Ishikawa (cell line): Measurements from ENCODE around the gene PTPRN2.

Source experiments
- CEBPB ChIP-seq: IDR thresholded peaks from 2 replicates; pipeline ENCODE4 v1.6.1; 2012
- CREB1 ChIP-seq: IDR thresholded peaks from 2 replicates; pipeline ENCODE4 v1.6.1; 2012; ENCODE audit warnings: low read depth
- EGR1 ChIP-seq: IDR thresholded peaks from 2 replicates; pipeline ENCODE4 v1.6.1; 2012
- EP300 ChIP-seq: IDR thresholded peaks from 2 replicates; pipeline ENCODE4 v1.6.1; 2012; ENCODE audit warnings: borderline replicate concordance
- FOXM1 ChIP-seq: IDR thresholded peaks from 2 replicates; pipeline ENCODE4 v1.6.1; 2012; ENCODE audit warnings: low read depth, borderline replicate concordance
- MAX ChIP-seq: IDR thresholded peaks from 2 replicates; pipeline ENCODE4 v1.6.1; 2012
- NFIC ChIP-seq: IDR thresholded peaks from 2 replicates; pipeline ENCODE4 v1.6.1; 2012
- RAD21 ChIP-seq: IDR thresholded peaks from 2 replicates; pipeline ENCODE4 v1.6.1; 2012; ENCODE audit warnings: low read depth
- REST ChIP-seq: IDR thresholded peaks from 2 replicates; pipeline ENCODE4 v1.6.1; 2012; ENCODE audit warnings: low read depth, mild to moderate bottlenecking
- TAF1 ChIP-seq: IDR thresholded peaks from 2 replicates; pipeline ENCODE4 v1.6.1; 2012; ENCODE audit warnings: low read depth, mild to moderate bottlenecking
- TCF12 ChIP-seq: IDR thresholded peaks from 2 replicates; pipeline ENCODE4 v1.6.1; 2012; ENCODE audit warnings: low read depth
- TEAD4 ChIP-seq: IDR thresholded peaks from 2 replicates; pipeline ENCODE4 v1.6.1; 2012
- USF1 ChIP-seq: IDR thresholded peaks from 2 replicates; pipeline ENCODE4 v1.6.1; 2012
- YY1 ChIP-seq: IDR thresholded peaks from 2 replicates; pipeline ENCODE4 v1.6.1; 2012; ENCODE audit warnings: low read depth
- ZBTB7A ChIP-seq: IDR thresholded peaks from 2 replicates; pipeline ENCODE4 v1.6.1; 2012; ENCODE audit warnings: low read depth

PTPRN2 gene

GRCh38 chr7:158183431-158183830, 404.2 kb downstream of the PTPRN2 start:
- TF ChIP-seq NFIC (no peak), YY1 (no peak), CEBPB (no peak), ZBTB7A (no peak), EGR1 (no peak), TAF1 (no peak), RAD21 (no peak), USF1 (no peak), FOXM1 (no peak), TEAD4 (no peak), REST (no peak), EP300 (no peak)

- TF ChIP-seq RAD21 = no peak
Measured at GRCh38 chr7:158176561-158177173, 411.0 kb downstream of the PTPRN2 start.

GRCh38 chr7:158175779-158176178, 411.8 kb downstream of the PTPRN2 start:
- TF ChIP-seq CEBPB = no peak

GRCh38 chr7:158174947-158175346, 412.7 kb downstream of the PTPRN2 start:
- no peak for TF ChIP-seq EP300
- no peak for TF ChIP-seq CREB1
- no peak for TF ChIP-seq TAF1
- no peak for TF ChIP-seq NFIC
- TF ChIP-seq USF1 = no peak
- no peak for TF ChIP-seq RAD21
- TF ChIP-seq MAX = no peak
- no peak for TF ChIP-seq FOXM1

GRCh38 chr7:158167373-158167772, 420.2 kb downstream of the PTPRN2 start:
- TF ChIP-seq TEAD4 (no peak), MAX (no peak)

- TF ChIP-seq TEAD4 (no peak), USF1 (no peak), YY1 (no peak), TCF12 (no peak), CREB1 (no peak), TAF1 (no peak)
Measured at GRCh38 chr7:158166386-158167340, 421.0 kb downstream of the PTPRN2 start.

GRCh38 chr7:158165711-158166110, 421.9 kb downstream of the PTPRN2 start:
- TF ChIP-seq CREB1 (no peak), USF1 (no peak), TEAD4 (no peak), YY1 (no peak), REST (no peak), NFIC (no peak), EGR1 (no peak), TAF1 (no peak), MAX (no peak), CEBPB (no peak), RAD21 (no peak)
